Nephron (organoid): ENCODE data around the gene KRT33B.

ENCODE experiments used
- H3K27ac Mint-ChIP-seq, 3 experiments: 2 replicates each; pipeline ENCODE4 v1.8.0; 2020; ENCODE audit warnings: mixed read lengths in 3 of 3, mild to moderate bottlenecking in 2 of 3, moderate library complexity in 1 of 3
- H3K27me3 Mint-ChIP-seq: 2 replicates; pipeline ENCODE4 v1.8.0; 2021; ENCODE audit warnings: low read depth, mild to moderate bottlenecking, moderate library complexity, mixed read lengths
- H3K36me3 Mint-ChIP-seq: 2 replicates; pipeline ENCODE4 v1.8.0; 2020; ENCODE audit warnings: low read depth, mixed read lengths
- H3K4me1 Mint-ChIP-seq: 2 replicates; pipeline ENCODE4 v1.8.0; 2020; ENCODE audit warnings: mixed read lengths
- H3K4me3 Mint-ChIP-seq, 3 experiments: 2 replicates each; pipeline ENCODE4 v1.8.0; 2020; ENCODE audit warnings: mild to moderate bottlenecking in 3 of 3, mixed read lengths in 3 of 3, moderate library complexity in 2 of 3
- H3K9me3 Mint-ChIP-seq: 2 replicates; pipeline ENCODE4 v1.8.0; 2020; ENCODE audit warnings: mixed read lengths
- TF ChIP-seq, protein P1 (sequence below), 3 experiments: fragments of 200-600 bp; sonication (generic); IDR thresholded peaks; one replicate each; pipeline ENCODE4 v1.5.0; 2021; ENCODE audit warnings: antibody characterized with exemption in 3 of 3; ENCODE audit not compliant: unreplicated experiment in 3 of 3

The KRT33B gene

GRCh38 chr17:41366070-41366469 lies 3.5 kb downstream of the KRT33B start:
- H3K4me3 Mint-ChIP-seq: no peak overlapping the region
- TF ChIP-seq, protein P1, sequence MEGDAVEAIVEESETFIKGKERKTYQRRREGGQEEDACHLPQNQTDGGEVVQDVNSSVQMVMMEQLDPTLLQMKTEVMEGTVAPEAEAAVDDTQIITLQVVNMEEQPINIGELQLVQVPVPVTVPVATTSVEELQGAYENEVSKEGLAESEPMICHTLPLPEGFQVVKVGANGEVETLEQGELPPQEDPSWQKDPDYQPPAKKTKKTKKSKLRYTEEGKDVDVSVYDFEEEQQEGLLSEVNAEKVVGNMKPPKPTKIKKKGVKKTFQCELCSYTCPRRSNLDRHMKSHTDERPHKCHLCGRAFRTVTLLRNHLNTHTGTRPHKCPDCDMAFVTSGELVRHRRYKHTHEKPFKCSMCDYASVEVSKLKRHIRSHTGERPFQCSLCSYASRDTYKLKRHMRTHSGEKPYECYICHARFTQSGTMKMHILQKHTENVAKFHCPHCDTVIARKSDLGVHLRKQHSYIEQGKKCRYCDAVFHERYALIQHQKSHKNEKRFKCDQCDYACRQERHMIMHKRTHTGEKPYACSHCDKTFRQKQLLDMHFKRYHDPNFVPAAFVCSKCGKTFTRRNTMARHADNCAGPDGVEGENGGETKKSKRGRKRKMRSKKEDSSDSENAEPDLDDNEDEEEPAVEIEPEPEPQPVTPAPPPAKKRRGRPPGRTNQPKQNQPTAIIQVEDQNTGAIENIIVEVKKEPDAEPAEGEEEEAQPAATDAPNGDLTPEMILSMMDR (IDR thresholded peaks at IDR 0.05; ENCODE audit: unreplicated experiment in 3 of 3): no peak
- no peak overlapping the region for H3K27ac Mint-ChIP-seq
- H3K9me3 Mint-ChIP-seq: no peaks in the 10 kb centered on the region
- H3K36me3 Mint-ChIP-seq: no peaks in the 10 kb centered on the region
- H3K27me3 Mint-ChIP-seq: no peaks in the 10 kb centered on the region
- H3K4me1 Mint-ChIP-seq: no peaks in the 10 kb centered on the region

DNA sequence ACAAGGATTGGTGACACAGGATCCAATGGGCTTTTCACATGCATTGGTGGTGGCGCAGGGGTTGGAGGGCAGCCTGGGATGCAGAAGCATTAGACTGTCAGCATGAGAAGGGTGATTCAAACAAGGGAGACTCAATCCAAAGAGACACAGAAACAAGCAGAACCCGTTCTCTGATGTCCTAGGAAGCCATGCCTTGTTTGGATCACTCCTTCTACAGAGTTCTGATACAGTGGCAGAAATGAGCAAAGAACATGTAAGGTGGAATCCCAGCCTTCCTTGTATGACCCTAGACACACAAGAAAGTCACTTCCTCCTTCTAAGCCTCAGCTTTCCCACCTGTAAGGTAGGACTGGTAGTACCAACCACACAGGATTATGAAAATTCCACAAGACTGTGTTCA lies 5.7 kb downstream of the KRT33B start:
- Mint-ChIP-seq H3K4me1 (no peaks in the 10 kb centered on the region), H3K36me3 (no peaks in the 10 kb centered on the region), H3K27me3 (peaks cover 5% of the 10 kb centered on the region), H3K4me3 (no peak overlapping the region), H3K9me3 (peaks cover 5% of the 10 kb centered on the region), H3K27ac (no peak overlapping the region)
- TF ChIP-seq, protein P1 (IDR thresholded peaks at IDR 0.05; ENCODE audit: unreplicated experiment in 3 of 3): no peak

DNA sequence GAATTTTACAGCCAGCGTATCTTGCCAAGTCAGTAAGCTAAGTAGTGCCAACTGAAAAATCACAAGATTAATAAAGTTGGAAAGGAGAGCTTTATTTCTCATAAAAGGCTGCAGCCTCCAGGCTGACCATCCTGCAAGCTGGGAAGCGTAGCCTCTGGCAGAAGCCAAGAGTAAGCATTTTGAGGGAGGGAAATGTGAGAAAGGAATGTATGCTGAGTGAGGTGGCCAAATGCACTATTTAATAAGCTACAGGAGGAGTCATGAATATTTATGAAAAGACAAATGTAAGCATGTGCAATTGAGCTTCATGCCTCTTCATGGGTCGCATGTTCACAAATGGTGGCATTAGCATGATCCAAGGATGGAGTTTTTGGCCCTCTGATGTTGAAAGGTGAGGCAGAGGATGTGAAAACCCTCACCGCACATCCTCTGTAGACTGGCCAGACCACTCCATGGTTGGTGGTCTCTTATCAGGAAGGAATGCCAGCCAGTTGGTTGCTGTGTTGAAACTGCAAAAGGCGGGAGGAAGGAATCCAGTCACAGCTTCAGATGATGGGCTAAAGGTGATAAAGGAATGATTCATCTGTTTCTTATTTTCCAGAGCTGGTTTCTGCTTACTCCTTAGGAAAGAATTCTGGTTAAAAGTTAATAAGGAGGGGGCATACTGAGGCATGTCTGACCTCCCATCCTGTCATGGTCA lies 9.2 kb downstream of the KRT33B start:
- TF ChIP-seq, protein P1 (IDR thresholded peaks at IDR 0.05; ENCODE audit: unreplicated experiment in 3 of 3): no peak
- H3K27me3 Mint-ChIP-seq: peaks cover 10% of the 10 kb centered on the region
- peaks cover 11% of the 10 kb centered on the region for H3K9me3 Mint-ChIP-seq
- H3K27ac Mint-ChIP-seq: no peak overlapping the region
- H3K36me3 Mint-ChIP-seq: no peaks in the 10 kb centered on the region
- H3K4me1 Mint-ChIP-seq: no peaks in the 10 kb centered on the region
- H3K4me3 Mint-ChIP-seq: no peak overlapping the region

- peaks cover 11% of the 10 kb centered on the region for H3K27me3 Mint-ChIP-seq
- no peak overlapping the region for H3K4me3 Mint-ChIP-seq
- H3K4me1 Mint-ChIP-seq: no peaks in the 10 kb centered on the region
- no peak overlapping the region for H3K27ac Mint-ChIP-seq
- peaks cover 6% of the 10 kb centered on the region for H3K9me3 Mint-ChIP-seq
- H3K36me3 Mint-ChIP-seq: no peaks in the 10 kb centered on the region
- TF ChIP-seq, protein P1 (IDR thresholded peaks at IDR 0.05; ENCODE audit: unreplicated experiment in 3 of 3): no peak
Observed at GRCh38 chr17:41354536-41354935, 15.1 kb downstream of the KRT33B start.

GRCh38 chr17:41352597-41353366 lies 16.8 kb downstream of the KRT33B start:
- Mint-ChIP-seq H3K9me3 (peaks cover 6% of the 10 kb centered on the region), H3K27me3 (peaks cover 16% of the 10 kb centered on the region), H3K27ac (no peak overlapping the region), H3K4me3 (no peak overlapping the region), H3K4me1 (no peaks in the 10 kb centered on the region), H3K36me3 (no peaks in the 10 kb centered on the region)
- TF ChIP-seq, protein P1 (IDR thresholded peaks at IDR 0.05; ENCODE audit: unreplicated experiment in 3 of 3): no peak
